B cell (primary cell): Measurements from ENCODE around the gene CD300LG. TPM values are rescaled to one million over a fixed set of nuclear protein-coding genes. Genes with fewer than 3 reads are reported as not detected.
A peak's percentile ranks its signal among the peaks of the same experiment; 100 is the strongest.

Experiments used
- ATAC-seq: fragments of 200-7000 bp; cut with Tn5 transposase; one replicate; pipeline ENCODE4 v1.10.0; 2021; ENCODE audit warnings: low read depth, mild to moderate bottlenecking, moderate number of reproducible peaks, moderate library complexity
- CTCF ChIA-PET: fragments of 350-600 bp; sonication (Branson Sonifier 250); formaldehyde crosslinking; loops from one replicate; lab custom pipeline; 2021; ENCODE audit warnings: antibody characterized with exemption, inconsistent platforms; lab: Charles Lee
- POLR2A ChIA-PET: fragments of 350-600 bp; sonication (Branson Sonifier 250); formaldehyde crosslinking; loops from one replicate; lab custom pipeline; 2021; ENCODE audit warnings: antibody characterized with exemption; lab: Charles Lee
- DNase-seq: peaks from one replicate; pipeline ENCODE4 v3.0.0; 2013
- H2AFZ ChIP-seq: 2 replicates; pipeline ENCODE4 v1.6.1; 2012; ENCODE audit warnings: mild to moderate bottlenecking, low read depth, low read length; ENCODE audit not compliant: insufficient read depth, poor library complexity, severe bottlenecking
- H3K27ac ChIP-seq, 2 donors: 1 replicate in 1 of 2; 2 replicates in 1 of 2; pipeline ENCODE4 v1.5.1; 2012 to 2013; ENCODE audit warnings: low read length in 2 of 2, mild to moderate bottlenecking in 2 of 2, moderate library complexity in 1 of 2
- H3K27me3 ChIP-seq, 4 experiments: fragments of 200-600 bp in 1 of 4; sonication (generic) in 1 of 4; replicated peaks in 1 of 4; 1 replicate in 2 of 4; 2 replicates in 2 of 4; pipeline versions ENCODE4 v1.6.1 to v1.7.0; 2013 to 2016; ENCODE audit warnings: low read length in 3 of 4, mild to moderate bottlenecking in 2 of 4, mixed read lengths in 1 of 4, moderate library complexity in 1 of 4; ENCODE audit not compliant: insufficient read depth in 4 of 4, control insufficient read depth in 3 of 4; ENCODE audit errors: control extremely low read depth in 1 of 4
- H3K36me3 ChIP-seq, 2 experiments: replicated peaks in 1 of 2; 1 replicate in 1 of 2; 2 replicates in 1 of 2; pipeline versions ENCODE4 v1.6.1 to v1.7.1; 2013; ENCODE audit warnings: low read length in 1 of 2; ENCODE audit not compliant: insufficient read depth in 2 of 2, control insufficient read depth in 1 of 2; ENCODE audit errors: control extremely low read depth in 1 of 2, extremely low read depth in 1 of 2
- H3K4me1 ChIP-seq, 2 donors: fragments of 200-600 bp in 1 of 2; sonication (generic) in 1 of 2; 1 replicate in 1 of 2; 2 replicates in 1 of 2; pipeline versions ENCODE4 v1.5.1 to v1.6.1; 2013 to 2017; ENCODE audit warnings: low read length in 2 of 2; ENCODE audit not compliant: control insufficient read depth in 2 of 2, insufficient read depth in 2 of 2
- H3K4me2 ChIP-seq: replicated peaks from 2 replicates; pipeline ENCODE3; 2012; ENCODE audit warnings: mild to moderate bottlenecking, low read depth, low read length; ENCODE audit not compliant: poor library complexity, severe bottlenecking
- H3K4me3 ChIP-seq, 5 experiments: fragments of 200-600 bp in 1 of 5; sonication (generic) in 1 of 5; 1 replicate in 3 of 5; 2 replicates in 2 of 5; pipeline versions ENCODE4 v1.5.1 to v1.7.0; 2011 to 2016; ENCODE audit warnings: low read length in 4 of 5, mild to moderate bottlenecking in 4 of 5, low read depth in 2 of 5, control low read depth in 1 of 5, moderate library complexity in 1 of 5; ENCODE audit not compliant: insufficient read depth in 1 of 5; ENCODE audit errors: control extremely low read depth in 1 of 5, extremely low read depth in 1 of 5
- H3K79me2 ChIP-seq: fragments of 200-600 bp; sonication (generic); one replicate; pipeline ENCODE4 v1.6.0; 2016; ENCODE audit warnings: low read length; ENCODE audit not compliant: control insufficient read depth, insufficient read depth
- H3K9ac ChIP-seq: fragments of 200-600 bp; sonication (generic); 2 replicates; pipeline ENCODE4 v1.6.1; 2017; ENCODE audit warnings: mild to moderate bottlenecking, low read length, moderate library complexity
- H3K9me3 ChIP-seq, 3 donors: one replicate each; pipeline versions ENCODE4 v1.6.1 to v1.7.1; 2013; ENCODE audit warnings: low read length in 2 of 3; ENCODE audit not compliant: control insufficient read depth in 2 of 3, insufficient read depth in 1 of 3; ENCODE audit errors: control extremely low read depth in 1 of 3
- H4K20me1 ChIP-seq: 2 replicates; pipeline ENCODE4 v1.6.0; 2012; ENCODE audit warnings: mild to moderate bottlenecking, low read length; ENCODE audit not compliant: insufficient read depth, control insufficient read depth, poor library complexity, severe bottlenecking
- H3K27ac Mint-ChIP-seq: one replicate; pipeline ENCODE4 v1.8.0; 2021; ENCODE audit warnings: mixed read lengths
- H3K27me3 Mint-ChIP-seq: one replicate; pipeline ENCODE4 v1.8.0; 2021; ENCODE audit warnings: mixed read lengths
- H3K4me1 Mint-ChIP-seq: one replicate; pipeline ENCODE4 v1.8.0; 2021; ENCODE audit warnings: mixed read lengths
- H3K4me3 Mint-ChIP-seq: one replicate; pipeline ENCODE4 v1.8.0; 2021; ENCODE audit warnings: mixed read lengths
- H3K9me3 Mint-ChIP-seq: one replicate; pipeline ENCODE4 v1.8.0; 2022; ENCODE audit warnings: mixed read lengths; ENCODE audit not compliant: insufficient read depth
- EZH2 ChIP-seq: IDR thresholded peaks from 2 replicates; pipeline ENCODE4 v1.6.1; 2012; ENCODE audit warnings: borderline replicate concordance, low read depth, mild to moderate bottlenecking, moderate library complexity, low read length; ENCODE audit not compliant: insufficient read depth, poor library complexity, severe bottlenecking
- WGBS: methylation state at CpG from one replicate; pipeline ENCODE4 v1.1.5; 2013; ENCODE audit warnings: missing lambda C conversion rate; ENCODE audit not compliant: insufficient coverage; 5-methylcytosine and 5-hydroxymethylcytosine counted together
- intact Hi-C: fragments of 100-400 bp; cut with micrococcal nuclease; formaldehyde crosslinking; loops from one replicate; pipeline ENCODE4 v1.10.0; 2022
- polyA plus RNA-seq: library from polyadenylated mRNA; depleted of rRNA; stranded (reverse); fragments of >200 nt; gene quantifications from 2 replicates; pipeline ENCODE4 v1.2.3, GENCODE V29; 2012
- total RNA-seq, 2 donors: library from RNA; stranded (reverse); fragments of 120-200 nt in 1 of 2; gene quantifications; 1 replicate in 1 of 2; 2 replicates in 1 of 2; pipeline versions ENCODE4 v1.2.3 to v1.2.4, GENCODE V29; 2013 to 2022
- TF ChIP-seq, protein P1 (sequence below): fragments of 200-600 bp; IDR thresholded peaks from one replicate; pipeline ENCODE4 v1.8.0; 2022; ENCODE audit warnings: antibody characterized with exemption, mild to moderate bottlenecking

Gene CD300LG
- total and polyA plus RNA-seq, 2 donors (not counting 1 experiment from before 2014, with no cell fraction given): not detected

DNA sequence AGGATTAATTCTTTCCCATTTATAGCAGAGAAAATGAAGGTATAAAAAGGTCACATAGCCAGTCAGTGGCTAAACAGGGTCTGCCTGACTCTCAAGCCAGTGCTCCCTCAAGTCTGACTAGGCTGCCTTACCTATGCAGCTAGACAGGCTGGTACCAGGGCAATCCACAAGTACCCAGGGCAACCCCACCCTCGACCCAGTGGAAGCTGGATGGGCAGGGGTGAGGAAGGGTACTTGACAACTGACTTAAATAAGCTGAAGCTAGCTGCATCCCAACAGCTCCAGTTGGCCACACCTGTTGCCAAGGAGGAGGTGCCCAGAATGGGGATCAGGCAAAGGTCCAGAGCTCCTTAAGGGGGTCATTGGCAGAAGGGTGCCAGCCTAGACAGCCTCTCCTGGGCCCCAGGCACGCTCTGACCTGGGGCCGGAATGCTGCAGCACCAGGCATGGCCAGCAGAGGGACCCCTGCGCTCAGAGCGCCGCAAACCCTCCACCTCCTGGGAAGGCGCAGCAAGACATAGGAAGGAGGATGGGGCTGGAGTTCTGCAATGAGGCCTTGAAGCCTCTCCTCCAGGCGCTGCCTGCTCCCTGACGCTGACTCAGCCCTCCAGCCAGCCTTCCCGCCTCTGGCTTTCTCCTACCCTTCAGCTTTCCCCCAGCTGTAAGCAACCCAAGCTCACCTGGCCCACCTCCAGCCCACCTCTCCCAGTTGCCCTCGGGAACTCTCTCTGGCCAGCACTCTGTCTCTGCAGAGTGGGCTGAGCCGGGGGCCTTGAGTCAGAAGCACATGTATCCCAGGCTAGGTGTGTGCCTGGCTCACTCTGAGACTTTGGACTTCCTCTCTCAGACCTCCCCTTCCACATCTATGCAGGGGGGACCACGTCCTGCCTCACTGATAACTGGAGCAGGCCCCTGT lies 31.5 kb downstream of the CD300LG start:
- no peak overlapping the region for H3K4me3 Mint-ChIP-seq
- no peak overlapping the region for H3K27ac ChIP-seq
- TF ChIP-seq EZH2: no peak
- TF ChIP-seq, protein P1, sequence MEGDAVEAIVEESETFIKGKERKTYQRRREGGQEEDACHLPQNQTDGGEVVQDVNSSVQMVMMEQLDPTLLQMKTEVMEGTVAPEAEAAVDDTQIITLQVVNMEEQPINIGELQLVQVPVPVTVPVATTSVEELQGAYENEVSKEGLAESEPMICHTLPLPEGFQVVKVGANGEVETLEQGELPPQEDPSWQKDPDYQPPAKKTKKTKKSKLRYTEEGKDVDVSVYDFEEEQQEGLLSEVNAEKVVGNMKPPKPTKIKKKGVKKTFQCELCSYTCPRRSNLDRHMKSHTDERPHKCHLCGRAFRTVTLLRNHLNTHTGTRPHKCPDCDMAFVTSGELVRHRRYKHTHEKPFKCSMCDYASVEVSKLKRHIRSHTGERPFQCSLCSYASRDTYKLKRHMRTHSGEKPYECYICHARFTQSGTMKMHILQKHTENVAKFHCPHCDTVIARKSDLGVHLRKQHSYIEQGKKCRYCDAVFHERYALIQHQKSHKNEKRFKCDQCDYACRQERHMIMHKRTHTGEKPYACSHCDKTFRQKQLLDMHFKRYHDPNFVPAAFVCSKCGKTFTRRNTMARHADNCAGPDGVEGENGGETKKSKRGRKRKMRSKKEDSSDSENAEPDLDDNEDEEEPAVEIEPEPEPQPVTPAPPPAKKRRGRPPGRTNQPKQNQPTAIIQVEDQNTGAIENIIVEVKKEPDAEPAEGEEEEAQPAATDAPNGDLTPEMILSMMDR: peak; percentile 98
- WGBS: 35% methylated on average over 9 of the region's 13 CpGs
- ChIA-PET CTCF (interaction anchor here (0.9 to 3.2 kb wide), 17 partner anchors 10 to 165 kb away, joined by 3 to 11 read pairs (median 5); partner anchors contain the start of gene PPY), POLR2A (no interaction called here)
- no peak overlapping the region for H2AFZ ChIP-seq
- H3K27me3 Mint-ChIP-seq: peaks cover 26% of the 10 kb centered on the region
- H3K36me3 ChIP-seq: no peaks in the 10 kb centered on the region
- no peaks in the 10 kb centered on the region for H3K4me1 Mint-ChIP-seq
- no peak overlapping the region for H3K27ac Mint-ChIP-seq
- DNase-seq (peak; percentile 76), ATAC-seq (peak; percentile 93)
- H3K4me1 ChIP-seq: peaks cover 0 to 3% of the 10 kb centered on the region in 2 donors
- H3K9ac ChIP-seq: no peak overlapping the region
- intact Hi-C loops: no loop called here
- H3K27me3 ChIP-seq: peaks cover 0 to 22% (median 3%) of the 10 kb centered on the region in 4 experiments
- no peak overlapping the region for H3K4me2 ChIP-seq
- no peaks in the 10 kb centered on the region for H3K9me3 Mint-ChIP-seq
- H3K9me3 ChIP-seq: peaks cover 0 to 5% (median 0%) of the 10 kb centered on the region in 3 donors
- no peak overlapping the region for H3K4me3 ChIP-seq
- H3K79me2 ChIP-seq: no peaks in the 10 kb centered on the region
- no peaks in the 10 kb centered on the region for H4K20me1 ChIP-seq
